ENCODE results near the gene STK11.

The STK11 gene

GRCh38 chr19:1275260-1275975 lies 69.8 kb downstream of the STK11 start, which contains the start of gene FAM174C:
Gene FAM174C (plus strand): TSS chr19:1275530. CDS start chr19:1275550, 20 bp downstream.
- DNase-seq, result peak; percentile 90

GRCh38 chr19:1275976-1276627 lies 70.5 kb downstream of the STK11 start:
- DNase-seq, result no peak

- no peak for DNase-seq
Measured at GRCh38 chr19:1276628-1277022, 71.0 kb downstream of the STK11 start.

GRCh38 chr19:1277061-1277460 lies 71.5 kb downstream of the STK11 start:
- no peak for DNase-seq
